Liver (tissue), 9 donors: Measurements from ENCODE around the gene SCGN. TPM values are rescaled to one million over a fixed set of nuclear protein-coding genes. Genes with fewer than 3 reads are reported as not detected.

Source experiments
- DNase-seq: peaks from one replicate; pipeline ENCODE4 v3.0.0-alpha.2; 2017; ENCODE audit warnings: low spot score
- H3K27ac ChIP-seq, 2 donors: one replicate each; pipeline ENCODE4 v1.7.0; 2013; ENCODE audit warnings: inconsistent platforms in 2 of 2, low read length in 2 of 2, control low read depth in 1 of 2, low read depth in 1 of 2, mild to moderate bottlenecking in 1 of 2
- H3K27me3 ChIP-seq, 4 donors: one replicate each; pipeline versions ENCODE4 v1.6.1 to v1.7.0; 2013; ENCODE audit warnings: low read length in 3 of 4, inconsistent platforms in 1 of 4, mild to moderate bottlenecking in 1 of 4, moderate library complexity in 1 of 4; ENCODE audit not compliant: control insufficient read depth in 4 of 4, insufficient read depth in 4 of 4
- H3K36me3 ChIP-seq, 4 donors: one replicate each; pipeline versions ENCODE4 v1.6.1 to v1.7.0; 2013; ENCODE audit warnings: low read length in 3 of 4, mild to moderate bottlenecking in 3 of 4, low read depth in 1 of 4, moderate library complexity in 1 of 4; ENCODE audit not compliant: control insufficient read depth in 4 of 4, insufficient read depth in 3 of 4
- H3K4me1 ChIP-seq, 4 donors: one replicate each; pipeline versions ENCODE4 v1.6.1 to v1.7.0; 2013; ENCODE audit warnings: low read length in 3 of 4, mild to moderate bottlenecking in 3 of 4, moderate library complexity in 1 of 4; ENCODE audit not compliant: control insufficient read depth in 4 of 4, insufficient read depth in 4 of 4
- H3K4me3 ChIP-seq, 3 donors: one replicate each; pipeline versions ENCODE4 v1.6.1 to v1.7.0; 2013; ENCODE audit warnings: low read length in 3 of 3, control low read depth in 1 of 3, low read depth in 1 of 3, mild to moderate bottlenecking in 1 of 3
- H3K9ac ChIP-seq, 2 donors: one replicate each; pipeline ENCODE4 v1.7.0; 2013; ENCODE audit warnings: low read length in 2 of 2, mild to moderate bottlenecking in 2 of 2, moderate library complexity in 2 of 2, control low read depth in 1 of 2, low read depth in 1 of 2
- H3K9me3 ChIP-seq, 4 donors: one replicate each; pipeline versions ENCODE4 v1.6.1 to v1.7.0; 2013; ENCODE audit warnings: low read length in 3 of 4; ENCODE audit not compliant: control insufficient read depth in 4 of 4
- EGR1 ChIP-seq, 2 donors: IDR thresholded peaks; 2 replicates each; pipeline ENCODE4 v1.6.1; 2016 to 2018; ENCODE audit warnings: antibody characterized with exemption in 2 of 2, low read depth in 2 of 2
- FOXA1 ChIP-seq: IDR thresholded peaks from 2 replicates; pipeline ENCODE4 v1.6.1; 2016; ENCODE audit warnings: antibody characterized with exemption
- GABPA ChIP-seq, 2 donors: IDR thresholded peaks in 1 of 2; conservative IDR thresholded peaks in 1 of 2; 2 replicates each; pipeline ENCODE4 v1.6.1; 2016; ENCODE audit warnings: antibody characterized with exemption in 2 of 2, mild to moderate bottlenecking in 1 of 2, moderate library complexity in 1 of 2
- HNF4A ChIP-seq, 2 donors: conservative IDR thresholded peaks; 2 replicates each; pipeline ENCODE4 v1.6.1; 2016; ENCODE audit warnings: antibody characterized with exemption in 2 of 2, mild to moderate bottlenecking in 2 of 2
- HNF4G ChIP-seq: IDR thresholded peaks from 2 replicates; pipeline ENCODE4 v1.6.1; 2016; ENCODE audit warnings: antibody characterized with exemption
- JUND ChIP-seq, 2 donors: IDR thresholded peaks; 2 replicates each; pipeline ENCODE4 v1.6.1; 2016; ENCODE audit warnings: antibody characterized with exemption in 2 of 2
- NR2F2 ChIP-seq: IDR thresholded peaks from 2 replicates; pipeline ENCODE4 v1.6.1; 2016; ENCODE audit warnings: antibody characterized with exemption
- RAD21 ChIP-seq, 2 donors: IDR thresholded peaks; 2 replicates each; pipeline ENCODE4 v1.6.1; 2016; ENCODE audit warnings: antibody characterized with exemption in 2 of 2, mild to moderate bottlenecking in 2 of 2
- RXRA ChIP-seq, 2 donors: IDR thresholded peaks; 2 replicates each; pipeline ENCODE4 v1.6.1; 2017 to 2018; ENCODE audit warnings: antibody characterized with exemption in 2 of 2, mild to moderate bottlenecking in 1 of 2
- SP1 ChIP-seq: IDR thresholded peaks from 2 replicates; pipeline ENCODE4 v1.6.1; 2018; ENCODE audit warnings: antibody characterized with exemption, mild to moderate bottlenecking
- TAF1 ChIP-seq: conservative IDR thresholded peaks from 2 replicates; pipeline ENCODE4 v1.6.1; 2016; ENCODE audit warnings: antibody characterized with exemption, mild to moderate bottlenecking
- YY1 ChIP-seq: IDR thresholded peaks from 2 replicates; pipeline ENCODE4 v1.6.1; 2016; ENCODE audit warnings: antibody characterized with exemption, mild to moderate bottlenecking
- ZBTB33 ChIP-seq: IDR thresholded peaks from 2 replicates; pipeline ENCODE4 v1.6.1; 2016; ENCODE audit warnings: antibody characterized with exemption
- WGBS: extraction: QIAGEN DNeasy Blood & Tissue Kit; methylation state at CpG from one replicate; pipeline ENCODE4 v1.1.7; 2013; 5-methylcytosine and 5-hydroxymethylcytosine counted together
- polyA plus RNA-seq, 2 donors: library from polyadenylated mRNA; stranded (reverse) in 1 of 2; unstranded in 1 of 2; fragments of 200-250 nt in 1 of 2; fragments of >200 nt in 1 of 2; fragmentation: Nextera tagmentation in 1 of 2; extraction: Ambion mirVana in 1 of 2; gene quantifications; one replicate each; pipeline versions ENCODE4 v1.2.1 to v1.2.3, GENCODE V29; 2013 to 2015
- total RNA-seq, 2 donors: library from RNA; depleted of rRNA; stranded (reverse); fragments of >200 nt; gene quantifications; one replicate each; pipeline ENCODE4 v1.2.3, GENCODE V29; 2014
- TF ChIP-seq, protein P1 (sequence below): IDR thresholded peaks from 2 replicates; pipeline ENCODE4 v1.6.1; 2016; ENCODE audit warnings: antibody characterized with exemption
- TF ChIP-seq, protein P2 (sequence below): IDR thresholded peaks from 2 replicates; pipeline ENCODE4 v1.6.1; 2016; ENCODE audit warnings: antibody characterized with exemption
- TF ChIP-seq, protein P3 (sequence below): IDR thresholded peaks from 2 replicates; pipeline ENCODE4 v1.6.1; 2016; ENCODE audit warnings: antibody characterized with exemption, mild to moderate bottlenecking
- TF ChIP-seq, protein P4 (sequence below): fragments of 150-350 bp; IDR thresholded peaks from 2 replicates; pipeline ENCODE4 v1.5.1; 2017; ENCODE audit warnings: improper control_type of control experiment, low read depth, low read length; ENCODE audit not compliant: missing input control
- donor health status: healthy.
- donor health status: healthy.
- donor health status: healthy.
- donor health status: healthy.
- donor health status: healthy.

SCGN gene
- total and polyA plus RNA-seq, 4 donors = 0.28 to 8.1 (median 2.8) TPM

- Histone ChIP-seq H3K27ac (no peak overlapping the region), H3K4me3 (no peak overlapping the region), H3K4me1 (peaks cover 2 to 26% (median 23%) of the 10 kb centered on the region in 4 donors), H3K9me3 (no peaks in the 10 kb centered on the region), H3K36me3 (no peaks in the 10 kb centered on the region), H3K9ac (no peak overlapping the region), H3K27me3 (no peaks in the 10 kb centered on the region)
- TF ChIP-seq RXRA (IDR thresholded peaks at IDR 0.05) (no peak), ZBTB33 (no peak), YY1 (no peak), HNF4G (no peak), JUND (IDR thresholded peaks at IDR 0.05) (no peak), NR2F2 (no peak), HNF4A (conservative IDR thresholded peaks at IDR 0.05) (no peak), RAD21 (IDR thresholded peaks at IDR 0.05) (no peak), TAF1 (no peak), SP1 (no peak), EGR1 (IDR thresholded peaks at IDR 0.05; ENCODE audit: low read depth in 2 of 2) (no peak), GABPA (IDR thresholded peaks at IDR 0.05 in 1 of 2, conservative IDR thresholded peaks at IDR 0.05 in 1 of 2) (no peak), FOXA1 (no peak)
- TF ChIP-seq, protein P1, sequence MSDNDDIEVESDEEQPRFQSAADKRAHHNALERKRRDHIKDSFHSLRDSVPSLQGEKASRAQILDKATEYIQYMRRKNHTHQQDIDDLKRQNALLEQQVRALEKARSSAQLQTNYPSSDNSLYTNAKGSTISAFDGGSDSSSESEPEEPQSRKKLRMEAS = no peak
- TF ChIP-seq, protein P2, sequence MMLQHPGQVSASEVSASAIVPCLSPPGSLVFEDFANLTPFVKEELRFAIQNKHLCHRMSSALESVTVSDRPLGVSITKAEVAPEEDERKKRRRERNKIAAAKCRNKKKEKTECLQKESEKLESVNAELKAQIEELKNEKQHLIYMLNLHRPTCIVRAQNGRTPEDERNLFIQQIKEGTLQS = no peak
- TF ChIP-seq, protein P3, sequence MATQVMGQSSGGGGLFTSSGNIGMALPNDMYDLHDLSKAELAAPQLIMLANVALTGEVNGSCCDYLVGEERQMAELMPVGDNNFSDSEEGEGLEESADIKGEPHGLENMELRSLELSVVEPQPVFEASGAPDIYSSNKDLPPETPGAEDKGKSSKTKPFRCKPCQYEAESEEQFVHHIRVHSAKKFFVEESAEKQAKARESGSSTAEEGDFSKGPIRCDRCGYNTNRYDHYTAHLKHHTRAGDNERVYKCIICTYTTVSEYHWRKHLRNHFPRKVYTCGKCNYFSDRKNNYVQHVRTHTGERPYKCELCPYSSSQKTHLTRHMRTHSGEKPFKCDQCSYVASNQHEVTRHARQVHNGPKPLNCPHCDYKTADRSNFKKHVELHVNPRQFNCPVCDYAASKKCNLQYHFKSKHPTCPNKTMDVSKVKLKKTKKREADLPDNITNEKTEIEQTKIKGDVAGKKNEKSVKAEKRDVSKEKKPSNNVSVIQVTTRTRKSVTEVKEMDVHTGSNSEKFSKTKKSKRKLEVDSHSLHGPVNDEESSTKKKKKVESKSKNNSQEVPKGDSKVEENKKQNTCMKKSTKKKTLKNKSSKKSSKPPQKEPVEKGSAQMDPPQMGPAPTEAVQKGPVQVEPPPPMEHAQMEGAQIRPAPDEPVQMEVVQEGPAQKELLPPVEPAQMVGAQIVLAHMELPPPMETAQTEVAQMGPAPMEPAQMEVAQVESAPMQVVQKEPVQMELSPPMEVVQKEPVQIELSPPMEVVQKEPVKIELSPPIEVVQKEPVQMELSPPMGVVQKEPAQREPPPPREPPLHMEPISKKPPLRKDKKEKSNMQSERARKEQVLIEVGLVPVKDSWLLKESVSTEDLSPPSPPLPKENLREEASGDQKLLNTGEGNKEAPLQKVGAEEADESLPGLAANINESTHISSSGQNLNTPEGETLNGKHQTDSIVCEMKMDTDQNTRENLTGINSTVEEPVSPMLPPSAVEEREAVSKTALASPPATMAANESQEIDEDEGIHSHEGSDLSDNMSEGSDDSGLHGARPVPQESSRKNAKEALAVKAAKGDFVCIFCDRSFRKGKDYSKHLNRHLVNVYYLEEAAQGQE = no peak
- TF ChIP-seq, protein P4, sequence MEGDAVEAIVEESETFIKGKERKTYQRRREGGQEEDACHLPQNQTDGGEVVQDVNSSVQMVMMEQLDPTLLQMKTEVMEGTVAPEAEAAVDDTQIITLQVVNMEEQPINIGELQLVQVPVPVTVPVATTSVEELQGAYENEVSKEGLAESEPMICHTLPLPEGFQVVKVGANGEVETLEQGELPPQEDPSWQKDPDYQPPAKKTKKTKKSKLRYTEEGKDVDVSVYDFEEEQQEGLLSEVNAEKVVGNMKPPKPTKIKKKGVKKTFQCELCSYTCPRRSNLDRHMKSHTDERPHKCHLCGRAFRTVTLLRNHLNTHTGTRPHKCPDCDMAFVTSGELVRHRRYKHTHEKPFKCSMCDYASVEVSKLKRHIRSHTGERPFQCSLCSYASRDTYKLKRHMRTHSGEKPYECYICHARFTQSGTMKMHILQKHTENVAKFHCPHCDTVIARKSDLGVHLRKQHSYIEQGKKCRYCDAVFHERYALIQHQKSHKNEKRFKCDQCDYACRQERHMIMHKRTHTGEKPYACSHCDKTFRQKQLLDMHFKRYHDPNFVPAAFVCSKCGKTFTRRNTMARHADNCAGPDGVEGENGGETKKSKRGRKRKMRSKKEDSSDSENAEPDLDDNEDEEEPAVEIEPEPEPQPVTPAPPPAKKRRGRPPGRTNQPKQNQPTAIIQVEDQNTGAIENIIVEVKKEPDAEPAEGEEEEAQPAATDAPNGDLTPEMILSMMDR = no peak
- WGBS = 50% methylated on average over 7 of the region's 7 CpGs
- no peak for DNase-seq
Observed at GRCh38 chr6:25670793-25671513, 18.9 kb downstream of the SCGN start.
